Prostate gland (tissue), 2 donors: ENCODE data around the gene ERCC5.

ENCODE experiments used
- POLR2A ChIP-seq: fragments of 450-650 bp; IDR thresholded peaks from one replicate; pipeline ENCODE4 v1.6.1; 2016; ENCODE audit warnings: antibody characterized with exemption, mild to moderate bottlenecking
- TF ChIP-seq, protein P1 (sequence below), 4 experiments: fragments of 200-600 bp in 2 of 4; fragments of 450-650 bp in 2 of 4; sonication (generic) in 2 of 4; IDR thresholded peaks; 1 replicate in 3 of 4; 2 replicates in 1 of 4; pipeline ENCODE4 v1.5.1; 2016 to 2019; ENCODE audit warnings: antibody characterized with exemption in 4 of 4, mild to moderate bottlenecking in 2 of 4, moderate library complexity in 2 of 4

DNA sequence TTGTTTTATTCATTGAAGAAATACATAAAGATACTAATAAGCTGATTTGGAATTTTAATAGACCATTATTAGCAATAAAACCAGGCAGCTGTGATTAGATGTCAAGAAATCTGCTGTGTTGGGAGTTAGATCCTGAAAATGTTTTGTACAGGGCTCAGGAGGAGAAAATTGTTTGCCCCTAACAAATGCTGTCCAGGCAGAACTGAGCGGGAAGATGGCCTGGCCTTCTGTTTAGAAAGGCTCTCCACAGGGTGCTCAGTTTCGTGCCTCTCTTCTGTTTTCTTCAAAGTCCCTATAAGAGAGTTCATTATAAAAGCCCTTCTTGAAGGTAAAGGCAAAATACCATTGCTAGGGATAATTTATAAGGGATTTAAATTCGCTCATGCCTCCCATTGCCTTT is 64.1 kb downstream of the ERCC5 start:
- TF ChIP-seq, protein P1, sequence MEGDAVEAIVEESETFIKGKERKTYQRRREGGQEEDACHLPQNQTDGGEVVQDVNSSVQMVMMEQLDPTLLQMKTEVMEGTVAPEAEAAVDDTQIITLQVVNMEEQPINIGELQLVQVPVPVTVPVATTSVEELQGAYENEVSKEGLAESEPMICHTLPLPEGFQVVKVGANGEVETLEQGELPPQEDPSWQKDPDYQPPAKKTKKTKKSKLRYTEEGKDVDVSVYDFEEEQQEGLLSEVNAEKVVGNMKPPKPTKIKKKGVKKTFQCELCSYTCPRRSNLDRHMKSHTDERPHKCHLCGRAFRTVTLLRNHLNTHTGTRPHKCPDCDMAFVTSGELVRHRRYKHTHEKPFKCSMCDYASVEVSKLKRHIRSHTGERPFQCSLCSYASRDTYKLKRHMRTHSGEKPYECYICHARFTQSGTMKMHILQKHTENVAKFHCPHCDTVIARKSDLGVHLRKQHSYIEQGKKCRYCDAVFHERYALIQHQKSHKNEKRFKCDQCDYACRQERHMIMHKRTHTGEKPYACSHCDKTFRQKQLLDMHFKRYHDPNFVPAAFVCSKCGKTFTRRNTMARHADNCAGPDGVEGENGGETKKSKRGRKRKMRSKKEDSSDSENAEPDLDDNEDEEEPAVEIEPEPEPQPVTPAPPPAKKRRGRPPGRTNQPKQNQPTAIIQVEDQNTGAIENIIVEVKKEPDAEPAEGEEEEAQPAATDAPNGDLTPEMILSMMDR (IDR thresholded peaks at IDR 0.05): no peak
- TF ChIP-seq POLR2A: no peak
